HG02981 (cell line): Measurements from ENCODE around the gene C17orf107.
"Not testable (repeated sequence)": the region's sequence is repeated elsewhere in the genome, so short reads cannot be mapped to it uniquely, and the experiment has no call there.

Experiments
- ATAC-seq: cut with Tn5 transposase; IDR thresholded peaks from one replicate; pipeline ENCODE4 v1.9.1; 2021; ENCODE audit warnings: mild to moderate bottlenecking, moderate library complexity; ENCODE audit not compliant: unreplicated experiment

Gene C17orf107

GRCh38 chr17:4899341-4900230 is at the start of gene C17orf107:
TSS of gene C17orf107 (plus strand) at chr17:4899536. CDS start at chr17:4899763, 227 bp downstream.
- ATAC-seq = no peak

GRCh38 chr17:4850246-4850645 is 49.1 kb upstream of the C17orf107 start:
- ATAC-seq = no peak

DNA sequence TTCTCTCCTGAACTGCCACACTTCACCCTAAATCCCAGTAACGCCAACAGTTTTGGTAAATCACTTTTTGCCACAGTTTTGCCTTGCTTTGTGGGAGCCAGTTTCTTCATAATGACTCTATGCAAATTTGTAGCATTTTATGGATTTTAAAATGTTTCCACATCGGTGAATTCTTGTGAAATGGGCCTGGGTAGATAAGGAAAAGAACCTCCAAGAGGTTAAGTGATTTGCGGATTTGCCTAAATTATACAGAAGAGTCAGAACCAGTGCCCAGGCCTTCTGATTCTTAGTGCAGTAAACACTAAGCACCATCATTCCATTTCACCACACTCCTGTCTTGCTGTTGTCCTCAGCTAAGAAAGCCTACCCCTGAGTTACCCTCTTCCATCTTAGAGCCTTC is 48.3 kb upstream of the C17orf107 start:
- ATAC-seq = no peak

- no peak for ATAC-seq
Observed at GRCh38 chr17:4852567-4853207, 46.6 kb upstream of the C17orf107 start.

GRCh38 chr17:4853208-4853671 is 46.1 kb upstream of the C17orf107 start:
- ATAC-seq = no peak

- ATAC-seq = no peak
Observed at GRCh38 chr17:4854111-4854681, 45.1 kb upstream of the C17orf107 start.

GRCh38 chr17:4856271-4856936 is 42.9 kb upstream of the C17orf107 start:
- ATAC-seq = no peak

DNA sequence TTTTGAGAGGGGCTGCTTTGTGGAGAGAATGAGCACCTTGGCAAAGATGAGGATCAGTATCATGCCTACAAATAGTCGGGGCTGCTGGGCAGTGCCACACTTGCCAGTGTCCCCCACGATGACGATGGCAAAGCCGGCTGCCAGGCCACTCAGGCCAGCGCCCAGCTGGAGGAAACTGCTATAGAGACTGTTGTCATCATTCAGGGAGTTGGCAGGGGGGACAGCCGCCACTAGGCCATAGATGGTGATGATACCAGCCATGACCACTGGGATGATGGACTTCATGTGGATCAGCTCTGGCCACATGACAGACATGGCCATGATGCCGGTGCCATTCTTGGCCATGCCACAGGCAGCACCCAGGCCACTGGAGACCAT is 42.4 kb upstream of the C17orf107 start:
- ATAC-seq = no peak

GRCh38 chr17:4857347-4857746 is 42.0 kb upstream of the C17orf107 start:
- ATAC-seq = not testable (repeated sequence)

GRCh38 chr17:4858068-4858881 is 41.1 kb upstream of the C17orf107 start:
- ATAC-seq = no peak

DNA sequence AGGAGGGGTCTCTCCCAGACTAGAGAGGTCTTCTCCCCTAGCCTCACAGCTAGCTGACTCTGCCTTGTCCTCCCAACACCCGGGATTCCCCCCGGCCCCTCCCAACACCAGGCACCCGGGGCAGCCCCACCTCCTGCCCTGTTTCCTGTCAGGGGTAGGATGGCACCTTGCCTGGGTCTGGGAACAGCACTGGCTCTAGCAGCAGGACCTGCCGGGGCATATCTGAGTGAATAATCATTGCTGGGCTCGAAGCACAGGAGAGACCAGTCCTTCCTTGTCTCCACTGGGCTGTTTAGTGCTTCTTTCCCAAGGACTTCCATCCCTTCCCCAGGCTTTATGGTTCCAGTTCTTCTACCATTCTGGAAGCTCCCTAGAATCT is 40.5 kb upstream of the C17orf107 start:
- no peak for ATAC-seq

DNA sequence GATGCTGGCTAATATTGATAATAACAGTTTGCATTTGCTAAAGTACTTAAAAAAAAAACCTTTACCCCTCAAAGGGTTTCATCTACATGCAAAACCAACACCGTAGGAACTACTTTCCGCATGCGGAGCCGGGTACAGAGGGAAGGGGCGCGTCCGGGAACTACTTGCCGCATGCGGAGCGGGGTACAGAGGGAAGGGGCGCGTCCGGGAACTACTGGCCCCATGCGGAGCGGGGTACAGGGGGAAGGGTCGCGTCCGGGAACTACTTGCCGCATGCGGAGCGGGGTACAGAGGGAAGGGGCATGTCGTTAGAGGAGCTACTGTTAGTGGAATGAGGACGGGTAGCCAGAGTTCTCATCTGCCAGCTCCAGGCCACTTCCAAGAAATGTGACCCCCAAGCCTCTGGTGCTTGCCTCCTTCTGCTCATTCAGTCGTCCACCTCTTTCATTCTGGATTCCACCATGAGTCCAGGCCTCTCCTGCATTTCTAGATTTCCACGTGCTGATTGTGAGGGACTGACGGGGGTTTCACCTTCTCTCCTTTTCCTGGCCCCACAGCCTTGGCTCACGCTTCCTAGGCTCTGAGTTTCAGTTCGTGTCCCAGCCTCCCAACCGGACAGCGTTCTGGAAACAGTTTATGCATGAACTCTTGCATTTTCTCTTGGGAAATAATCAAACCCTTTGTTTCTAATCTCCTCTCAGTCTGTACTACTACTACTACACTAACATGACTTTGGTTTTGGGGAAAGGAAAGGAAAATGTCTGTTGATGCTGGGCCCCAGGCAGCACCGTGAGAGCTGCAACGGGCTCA is 39.3 kb upstream of the C17orf107 start:
- no peak for ATAC-seq

- no peak for ATAC-seq
Observed at GRCh38 chr17:4860651-4861050, 38.7 kb upstream of the C17orf107 start.

DNA sequence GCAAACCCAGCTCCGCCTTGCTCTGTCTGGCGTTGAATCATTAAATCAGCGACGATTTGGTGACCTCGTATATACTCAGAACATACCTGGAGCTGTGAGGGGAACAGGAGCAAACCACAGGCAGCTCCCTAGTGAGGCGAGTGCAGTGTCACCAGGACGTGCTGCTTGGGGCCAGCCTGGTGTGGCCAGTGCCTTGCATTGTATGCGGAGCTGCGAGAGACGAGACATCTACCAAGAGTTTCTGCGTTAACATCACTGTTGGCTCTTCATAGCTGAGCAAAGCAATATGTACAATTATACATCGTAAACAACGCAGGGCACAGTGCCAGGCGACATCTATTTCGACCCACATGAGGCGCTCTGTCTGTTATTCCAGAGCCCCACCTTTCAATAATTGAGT is 38.3 kb upstream of the C17orf107 start:
- ATAC-seq = no peak

DNA sequence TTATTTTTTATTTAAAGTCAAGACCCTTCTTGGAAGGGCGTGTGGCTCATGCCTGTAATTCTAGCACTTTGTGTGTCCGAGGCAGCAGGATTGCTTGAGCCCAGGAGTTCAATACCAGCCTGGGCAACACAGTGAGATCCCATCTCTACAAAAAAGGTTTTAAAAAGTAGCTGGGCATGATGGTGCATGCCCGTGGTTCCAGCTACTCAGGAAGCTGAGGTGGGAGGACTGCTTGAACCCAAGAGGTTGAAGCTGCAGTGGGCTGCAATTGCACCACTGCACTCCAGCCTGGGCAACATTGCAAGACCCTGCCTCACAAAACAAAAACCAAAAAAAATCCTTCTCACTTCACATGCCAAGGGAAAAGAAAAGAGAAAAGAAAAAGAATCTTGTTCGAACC is 36.6 kb upstream of the C17orf107 start:
- no peak for ATAC-seq

GRCh38 chr17:4863321-4863720 is 36.0 kb upstream of the C17orf107 start:
- ATAC-seq = no peak

DNA sequence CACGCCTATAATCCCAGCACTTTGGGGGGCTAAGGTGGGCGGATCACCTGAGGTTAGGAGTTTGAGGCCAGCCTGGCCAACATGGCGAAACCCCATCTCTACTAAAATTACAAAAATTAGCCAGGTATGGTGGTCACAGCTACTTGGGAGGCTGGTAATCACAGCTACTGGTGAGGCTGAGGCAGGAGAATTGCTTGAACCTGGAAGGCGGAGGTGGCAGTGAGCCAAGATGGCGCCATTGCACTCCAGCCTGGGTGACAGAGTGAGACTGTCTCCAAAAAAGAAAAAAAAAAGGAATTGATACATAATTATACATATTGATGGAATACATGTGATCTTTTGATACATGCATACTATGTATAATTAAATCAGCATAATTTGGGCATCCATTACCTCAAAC is 31.8 kb upstream of the C17orf107 start:
- not testable (repeated sequence) for ATAC-seq

DNA sequence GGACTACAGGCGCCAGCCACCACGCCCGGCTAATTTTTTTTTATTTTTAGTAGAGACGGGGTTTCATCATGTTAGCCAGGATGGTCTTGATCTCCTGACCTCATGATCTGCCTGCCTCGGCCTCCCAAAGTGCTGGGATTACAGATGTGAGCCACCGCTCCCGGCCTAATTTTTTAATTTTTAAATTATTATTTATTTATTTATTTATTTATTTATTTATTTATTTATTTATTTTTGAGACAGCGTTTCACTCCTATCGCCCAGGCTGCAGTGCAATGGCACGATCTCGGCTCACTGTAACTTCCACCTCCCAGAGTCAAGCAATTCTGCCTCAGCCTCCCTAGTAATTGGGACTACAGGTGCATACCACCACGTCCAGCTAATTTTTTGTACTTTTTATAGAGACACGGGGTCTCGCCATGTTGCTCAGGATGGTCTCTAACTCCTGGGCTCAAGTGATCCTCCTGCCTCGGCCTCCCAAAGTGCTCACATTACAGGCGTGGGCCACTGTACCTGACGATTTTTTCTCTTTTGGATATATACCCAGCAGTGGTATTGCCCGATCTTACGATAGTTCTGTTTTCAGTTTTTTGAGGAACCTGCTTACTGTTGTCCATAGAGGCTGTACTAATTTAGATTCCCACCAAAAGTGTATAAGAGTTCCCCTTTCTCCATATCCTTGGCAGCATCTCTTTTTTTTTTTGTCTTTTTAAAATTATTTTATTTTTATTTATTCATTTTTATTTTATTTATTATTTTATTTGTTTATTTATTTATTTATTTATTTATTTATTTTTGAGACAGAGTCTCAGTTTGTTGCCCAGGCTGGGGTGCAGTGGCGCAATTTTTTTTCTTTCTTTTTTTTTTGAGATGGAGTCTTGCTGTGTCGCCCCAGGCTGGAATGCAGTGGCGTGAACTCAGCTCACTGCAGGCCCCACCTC is 30.0 kb upstream of the C17orf107 start:
- not testable (repeated sequence) for ATAC-seq

GRCh38 chr17:4870855-4871254 is 28.5 kb upstream of the C17orf107 start:
- ATAC-seq = no peak
